Measurements from ENCODE around the gene ITGA6. TPM values are rescaled to one million over a fixed set of nuclear protein-coding genes. Genes with fewer than 3 reads are reported as not detected.
"Not testable (repeated sequence)": the region's sequence is repeated elsewhere in the genome, so short reads cannot be mapped to it uniquely, and the experiment has no call there.

The ITGA6 gene
- total RNA-seq, 1 donor from 2014 or later: 54.8 TPM

GRCh38 chr2:172484706-172485105 is 57.3 kb downstream of the ITGA6 start:
- DNase-seq (no peak), ATAC-seq (no peak)
- intact Hi-C loops (cut with micrococcal nuclease): no loop called here

GRCh38 chr2:172488556-172488955 is 61.2 kb downstream of the ITGA6 start:
- no peak for DNase-seq
- intact Hi-C loops (cut with micrococcal nuclease): no loop called here
- no peak for ATAC-seq

GRCh38 chr2:172489681-172490080 is 62.3 kb downstream of the ITGA6 start:
- no peak for DNase-seq
- intact Hi-C loops (cut with micrococcal nuclease): no loop called here

GRCh38 chr2:172496160-172496608 is 68.8 kb downstream of the ITGA6 start:
- DNase-seq: no peak
- intact Hi-C loops (cut with micrococcal nuclease): no loop called here
- ATAC-seq: no peak

More at GRCh38 chr2:172489681-172490080, 62.3 kb downstream of the ITGA6 start:
- no peak for ATAC-seq

- DNase-seq: no peak
- intact Hi-C loops (cut with micrococcal nuclease): no loop called here
- no peak for ATAC-seq
Observed at GRCh38 chr2:172507199-172507598, 79.8 kb downstream of the ITGA6 start.

- no peak for DNase-seq
- intact Hi-C loops (cut with micrococcal nuclease): no loop called here
- ATAC-seq: no peak
Observed at GRCh38 chr2:172510088-172510487, 82.7 kb downstream of the ITGA6 start.

GRCh38 chr2:172510548-172510947 is 83.2 kb downstream of the ITGA6 start:
- intact Hi-C loops (cut with micrococcal nuclease): no loop called here
- ATAC-seq (no peak), DNase-seq (no peak)

GRCh38 chr2:172512810-172513523 is 85.6 kb downstream of the ITGA6 start:
- intact Hi-C loops (cut with micrococcal nuclease): no loop called here
- DNase-seq: no peak

GRCh38 chr2:172513524-172513900 is 86.1 kb downstream of the ITGA6 start:
- DNase-seq (no peak), ATAC-seq (no peak)
- intact Hi-C loops (cut with micrococcal nuclease): no loop called here

More at GRCh38 chr2:172512810-172513523, 85.6 kb downstream of the ITGA6 start:
- no peak for ATAC-seq

GRCh38 chr2:172513935-172514586 is 86.7 kb downstream of the ITGA6 start:
- intact Hi-C loops (cut with micrococcal nuclease): no loop called here
- ATAC-seq (peak; percentile 12), DNase-seq (peak; percentile 30)

- intact Hi-C loops (cut with micrococcal nuclease): no loop called here
- ATAC-seq (no peak), DNase-seq (no peak)
Observed at GRCh38 chr2:172516299-172516698, 88.9 kb downstream of the ITGA6 start.

GRCh38 chr2:172518995-172519394 is 91.6 kb downstream of the ITGA6 start:
- intact Hi-C loops (cut with micrococcal nuclease): no loop called here
- no peak for ATAC-seq
- no peak for DNase-seq

- intact Hi-C loops (cut with micrococcal nuclease): no loop called here
- ATAC-seq (no peak), DNase-seq (no peak)
Observed at GRCh38 chr2:172525601-172526000, 98.2 kb downstream of the ITGA6 start.

GRCh38 chr2:172531309-172531708 is 103.9 kb downstream of the ITGA6 start:
- ATAC-seq: no peak
- no peak for DNase-seq
- intact Hi-C loops (cut with micrococcal nuclease): no loop called here

GRCh38 chr2:172532461-172532860 is 105.1 kb downstream of the ITGA6 start:
- intact Hi-C loops (cut with micrococcal nuclease); ATAC-seq: not testable (repeated sequence)

GRCh38 chr2:172533687-172534086 is 106.3 kb downstream of the ITGA6 start:
- ATAC-seq: no peak
- intact Hi-C loops (cut with micrococcal nuclease): no loop called here

More at GRCh38 chr2:172532461-172532860, 105.1 kb downstream of the ITGA6 start:
- DNase-seq: not testable (repeated sequence)

GRCh38 chr2:172535119-172535518 is 107.7 kb downstream of the ITGA6 start:
- intact Hi-C loops (cut with micrococcal nuclease): no loop called here
- ATAC-seq (no peak), DNase-seq (no peak)

More at GRCh38 chr2:172533687-172534086, 106.3 kb downstream of the ITGA6 start:
- DNase-seq: no peak

- intact Hi-C loops (cut with micrococcal nuclease); ATAC-seq; DNase-seq: not testable (repeated sequence)
Observed at GRCh38 chr2:172537851-172538250, 110.5 kb downstream of the ITGA6 start.

- DNase-seq: no peak
- intact Hi-C loops (cut with micrococcal nuclease): no loop called here
- ATAC-seq: no peak
Observed at GRCh38 chr2:172539767-172540166, 112.4 kb downstream of the ITGA6 start.

- no peak for DNase-seq
- intact Hi-C loops (cut with micrococcal nuclease): no loop called here
- no peak for ATAC-seq
Observed at GRCh38 chr2:172540421-172540820, 113.0 kb downstream of the ITGA6 start.

Measured in left ventricle myocardium superior (tissue), 1 donor.